Natural killer cell (primary cell): ENCODE measurements around the gene SC5D. TPM values are rescaled to one million over a fixed set of nuclear protein-coding genes. Genes with fewer than 3 reads are reported as not detected.

ENCODE experiments used
- ATAC-seq, 3 donors: fragments of 150-1000 bp in 2 of 3; fragments of 200-7000 bp in 1 of 3; cut with Tn5 transposase; 1 replicate in 1 of 3; 2 replicates in 2 of 3; pipeline ENCODE4 v1.10.0; 2021; ENCODE audit warnings: mild to moderate bottlenecking in 2 of 3, moderate library complexity in 2 of 3
- DNase-seq, 2 donors: peaks; one replicate each; pipeline versions ENCODE4 v3.0.0 to v3.0.0-alpha.2; 2013 to 2021; ENCODE audit warnings: mixed read lengths in 1 of 2
- H3K27ac ChIP-seq: one replicate; pipeline ENCODE4 v1.5.1; 2013; ENCODE audit warnings: mild to moderate bottlenecking, low read length
- H3K27me3 ChIP-seq: one replicate; pipeline ENCODE4 v1.6.1; 2013; ENCODE audit warnings: low read length; ENCODE audit not compliant: control insufficient read depth, insufficient read depth
- H3K36me3 ChIP-seq: one replicate; pipeline ENCODE4 v1.6.1; 2013; ENCODE audit warnings: low read length; ENCODE audit not compliant: control insufficient read depth, insufficient read depth
- H3K4me1 ChIP-seq: one replicate; pipeline ENCODE4 v1.6.1; 2013; ENCODE audit warnings: low read length; ENCODE audit not compliant: control insufficient read depth, insufficient read depth
- H3K4me3 ChIP-seq: one replicate; pipeline ENCODE4 v1.5.1; 2013; ENCODE audit warnings: low read length
- H3K9me3 ChIP-seq: one replicate; pipeline ENCODE4 v1.6.1; 2013; ENCODE audit warnings: low read length; ENCODE audit not compliant: control insufficient read depth, insufficient read depth
- H3K27ac Mint-ChIP-seq, 2 donors: one replicate each; pipeline ENCODE4 v1.8.0; 2022; ENCODE audit warnings: mild to moderate bottlenecking in 2 of 2, mixed read lengths in 2 of 2, moderate library complexity in 1 of 2
- H3K27me3 Mint-ChIP-seq, 2 donors: one replicate each; pipeline ENCODE4 v1.8.0; 2022; ENCODE audit warnings: low read depth in 2 of 2, mixed read lengths in 2 of 2
- H3K36me3 Mint-ChIP-seq: one replicate; pipeline ENCODE4 v1.8.0; 2022; ENCODE audit warnings: mixed read lengths
- H3K4me1 Mint-ChIP-seq, 2 donors: one replicate each; pipeline ENCODE4 v1.8.0; 2022; ENCODE audit warnings: mixed read lengths in 2 of 2
- H3K4me3 Mint-ChIP-seq: one replicate; pipeline ENCODE4 v1.8.0; 2022; ENCODE audit warnings: mild to moderate bottlenecking, moderate library complexity, mixed read lengths
- H3K9me3 Mint-ChIP-seq, 2 donors: one replicate each; pipeline ENCODE4 v1.8.0; 2022; ENCODE audit warnings: mixed read lengths in 2 of 2
- WGBS: methylation state at CpG from one replicate; pipeline ENCODE4 v1.1.7; 2013; ENCODE audit warnings: missing lambda C conversion rate; ENCODE audit not compliant: insufficient coverage; 5-methylcytosine and 5-hydroxymethylcytosine counted together
- intact Hi-C: fragments of 100-400 bp; cut with micrococcal nuclease; formaldehyde crosslinking; loops from one replicate; pipeline ENCODE4 v1.14.2; 2022
- total RNA-seq, 4 donors: library from RNA; stranded (reverse); fragments of 120-200 nt in 1 of 4; gene quantifications; one replicate each; pipeline versions ENCODE4 v1.2.3 to v1.2.4, GENCODE V29; 2013 to 2022
- TF ChIP-seq, protein P1 (sequence below): fragments of 200-600 bp; IDR thresholded peaks from one replicate; pipeline ENCODE4 v1.8.0; 2022; ENCODE audit warnings: antibody characterized with exemption

SC5D gene
- total RNA-seq, 3 donors from 2014 or later (not counting 1 experiment from before 2014, with no cell fraction given): 17.2 to 18.6 (median 17.2) TPM

DNA sequence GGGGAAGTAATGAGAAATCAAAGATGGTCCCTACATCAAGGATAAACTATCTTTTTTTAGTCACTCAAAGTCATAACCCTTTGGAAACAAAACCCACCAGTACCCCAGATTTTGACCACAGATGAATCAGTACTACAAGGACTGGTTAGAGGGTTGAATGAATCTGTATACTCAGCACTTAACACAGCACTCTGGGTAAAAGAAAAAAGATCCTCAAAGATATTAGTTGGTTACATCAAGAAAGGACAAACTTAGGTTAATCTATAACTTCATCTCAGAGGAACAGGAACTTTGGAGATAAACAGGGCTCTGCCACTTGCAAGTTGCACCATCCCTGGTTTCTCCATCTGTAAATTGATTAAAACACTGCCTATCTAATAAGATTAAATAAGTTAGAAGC, 18.8 kb downstream of the SC5D start:
- peaks cover 13% of the 10 kb centered on the region for H3K36me3 ChIP-seq
- TF ChIP-seq, protein P1, sequence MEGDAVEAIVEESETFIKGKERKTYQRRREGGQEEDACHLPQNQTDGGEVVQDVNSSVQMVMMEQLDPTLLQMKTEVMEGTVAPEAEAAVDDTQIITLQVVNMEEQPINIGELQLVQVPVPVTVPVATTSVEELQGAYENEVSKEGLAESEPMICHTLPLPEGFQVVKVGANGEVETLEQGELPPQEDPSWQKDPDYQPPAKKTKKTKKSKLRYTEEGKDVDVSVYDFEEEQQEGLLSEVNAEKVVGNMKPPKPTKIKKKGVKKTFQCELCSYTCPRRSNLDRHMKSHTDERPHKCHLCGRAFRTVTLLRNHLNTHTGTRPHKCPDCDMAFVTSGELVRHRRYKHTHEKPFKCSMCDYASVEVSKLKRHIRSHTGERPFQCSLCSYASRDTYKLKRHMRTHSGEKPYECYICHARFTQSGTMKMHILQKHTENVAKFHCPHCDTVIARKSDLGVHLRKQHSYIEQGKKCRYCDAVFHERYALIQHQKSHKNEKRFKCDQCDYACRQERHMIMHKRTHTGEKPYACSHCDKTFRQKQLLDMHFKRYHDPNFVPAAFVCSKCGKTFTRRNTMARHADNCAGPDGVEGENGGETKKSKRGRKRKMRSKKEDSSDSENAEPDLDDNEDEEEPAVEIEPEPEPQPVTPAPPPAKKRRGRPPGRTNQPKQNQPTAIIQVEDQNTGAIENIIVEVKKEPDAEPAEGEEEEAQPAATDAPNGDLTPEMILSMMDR: no peak
- H3K27me3 ChIP-seq: no peaks in the 10 kb centered on the region
- no peak overlapping the region for H3K27ac Mint-ChIP-seq
- DNase-seq (no peak), ATAC-seq (peak in 1 of 3 donors; percentile 53)
- no peaks in the 10 kb centered on the region for H3K27me3 Mint-ChIP-seq
- no peaks in the 10 kb centered on the region for H3K4me1 Mint-ChIP-seq
- H3K4me3 ChIP-seq: no peak overlapping the region
- peaks cover 17% of the 10 kb centered on the region for H3K36me3 Mint-ChIP-seq
- no peaks in the 10 kb centered on the region for H3K9me3 ChIP-seq
- H3K4me1 ChIP-seq: no peaks in the 10 kb centered on the region
- no peaks in the 10 kb centered on the region for H3K9me3 Mint-ChIP-seq
- H3K27ac ChIP-seq: no peak overlapping the region
- intact Hi-C loops: no loop called here
- no peak overlapping the region for H3K4me3 Mint-ChIP-seq

DNA sequence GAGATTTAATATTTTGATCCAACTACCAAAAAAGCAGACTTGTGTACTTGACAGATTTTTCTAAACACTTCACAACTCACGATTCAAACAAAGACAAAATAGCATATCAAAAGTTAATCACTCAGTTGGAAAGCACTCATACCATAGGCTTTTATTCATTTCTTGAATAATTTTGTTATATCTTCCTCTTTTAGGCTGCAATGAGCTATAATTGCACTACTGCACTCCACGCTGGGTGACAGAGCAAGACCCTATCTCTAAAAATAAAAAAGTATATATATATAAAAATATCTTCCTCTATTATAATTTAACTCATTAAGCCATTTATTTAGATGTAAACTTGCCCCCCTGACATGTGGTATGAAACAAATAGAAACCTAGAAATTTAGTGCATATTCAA, 19.9 kb downstream of the SC5D start:
- Histone ChIP-seq H3K9me3 (no peaks in the 10 kb centered on the region), H3K27ac (no peak overlapping the region), H3K36me3 (peaks cover 3% of the 10 kb centered on the region), H3K4me1 (no peaks in the 10 kb centered on the region), H3K4me3 (no peak overlapping the region), H3K27me3 (no peaks in the 10 kb centered on the region)
- Mint-ChIP-seq H3K9me3 (no peaks in the 10 kb centered on the region), H3K27ac (no peak overlapping the region), H3K27me3 (no peaks in the 10 kb centered on the region), H3K36me3 (peaks cover 6% of the 10 kb centered on the region), H3K4me3 (no peak overlapping the region), H3K4me1 (no peaks in the 10 kb centered on the region)
- no peak for DNase-seq
- TF ChIP-seq, protein P1: no peak
- intact Hi-C loops: no loop called here
- ATAC-seq: no peak
- WGBS: 73% methylated on average over 1 of the region's 2 CpGs

DNA sequence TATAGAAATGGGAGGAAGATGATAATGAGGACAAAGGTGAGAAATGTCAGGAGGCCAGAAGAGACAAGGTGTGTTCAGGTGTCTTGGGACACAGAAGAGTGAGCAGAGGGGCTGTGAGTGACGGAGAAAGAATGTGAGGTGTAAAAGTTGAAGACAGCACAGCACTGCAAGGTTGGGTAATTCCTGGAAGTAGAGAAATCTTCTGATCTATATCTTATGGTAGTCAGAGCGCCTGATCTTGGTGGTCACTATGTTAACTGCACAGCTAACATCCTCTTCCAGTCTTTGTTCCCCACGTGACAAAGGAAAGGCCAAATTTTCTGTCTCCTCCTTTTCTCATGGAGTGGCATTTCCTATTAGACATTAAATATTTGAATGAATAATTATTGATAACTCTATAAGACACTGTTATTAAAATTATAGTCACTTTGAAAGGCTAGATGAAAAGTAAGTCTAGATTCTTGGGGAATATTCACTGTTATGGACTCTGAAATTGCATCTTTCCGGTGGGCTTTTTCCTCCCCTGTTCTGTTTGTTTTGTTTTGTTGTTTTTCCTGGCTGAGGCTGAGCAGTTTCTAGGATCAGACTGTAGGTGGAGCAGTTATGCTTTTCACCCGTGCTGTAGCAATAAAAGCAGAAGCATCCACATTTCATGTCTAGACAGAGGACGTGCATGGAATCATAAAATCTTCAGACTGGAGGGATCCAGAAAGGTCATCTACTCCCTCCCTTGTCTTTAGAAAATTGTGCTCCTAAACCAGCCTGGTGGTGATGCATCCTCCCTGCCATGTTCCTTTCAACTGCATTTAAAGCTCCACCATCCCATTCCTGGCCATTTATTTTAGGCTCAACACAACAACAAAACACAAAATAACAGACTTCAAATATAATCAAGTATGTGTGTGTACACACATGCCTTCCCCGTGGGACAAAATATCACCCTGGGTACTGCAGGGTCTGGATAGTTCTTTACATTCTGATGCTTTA, 26.6 kb downstream of the SC5D start:
- Mint-ChIP-seq H3K27me3 (peaks cover 15 to 18% of the 10 kb centered on the region in 2 donors), H3K36me3 (no peaks in the 10 kb centered on the region), H3K27ac (no peak overlapping the region), H3K4me1 (peaks cover 0 to 9% of the 10 kb centered on the region in 2 donors), H3K9me3 (no peaks in the 10 kb centered on the region), H3K4me3 (no peak overlapping the region)
- ATAC-seq (peak; percentile 69 to 83 (median 80)), DNase-seq (peak in 1 of 2 donors; percentile 73)
- H3K9me3 ChIP-seq: no peaks in the 10 kb centered on the region
- WGBS: 24% methylated on average over 6 of the region's 7 CpGs
- H3K4me3 ChIP-seq: no peak overlapping the region
- no peak overlapping the region for H3K27ac ChIP-seq
- TF ChIP-seq, protein P1: peak; percentile 56
- no peaks in the 10 kb centered on the region for H3K4me1 ChIP-seq
- H3K27me3 ChIP-seq: no peaks in the 10 kb centered on the region
- intact Hi-C loops: loop anchor here (1.0 kb wide), 1 partner anchor 272 kb away; no protein-coding TSS in a partner anchor
- H3K36me3 ChIP-seq: no peaks in the 10 kb centered on the region
